H1 (cell line): Measurements from ENCODE around the gene RBMS1. TPM values are rescaled to one million over a fixed set of nuclear protein-coding genes. Genes with fewer than 3 reads are reported as not detected.

Experiments
- EP300 ChIP-seq, 2 experiments: IDR thresholded peaks; 1 replicate in 1 of 2; 2 replicates in 1 of 2; pipeline ENCODE4 v1.6.1; 2011 to 2012; ENCODE audit warnings: low read depth in 2 of 2, low read length in 2 of 2, mild to moderate bottlenecking in 2 of 2, borderline replicate concordance in 1 of 2, inconsistent platforms in 1 of 2, moderate library complexity in 1 of 2
- HDAC6 ChIP-seq: IDR thresholded peaks from one replicate; pipeline ENCODE4 v1.7.1; 2012; ENCODE audit warnings: low read depth, mild to moderate bottlenecking, inconsistent platforms, low read length, moderate library complexity
- KDM1A ChIP-seq: fragments of 200-600, 300-600 bp; sonication (generic); IDR thresholded peaks from 2 replicates; pipeline ENCODE4 v1.7.1; 2016; ENCODE audit warnings: mild to moderate bottlenecking, low read length, borderline replicate concordance
- NANOG ChIP-seq: IDR thresholded peaks from 2 replicates; pipeline ENCODE4 v1.6.1; 2011; ENCODE audit warnings: low read length, low read depth, mild to moderate bottlenecking, inconsistent platforms; ENCODE audit not compliant: insufficient read depth, poor library complexity, severe bottlenecking
- polyA plus RNA-seq, 7 experiments: library from polyadenylated mRNA; depleted of rRNA in 3 of 7; stranded (reverse) in 5 of 7; unstranded in 2 of 7; fragments of >200 nt in 5 of 7; fragments of 200-250 nt in 2 of 7; gene quantifications; 1 replicate in 5 of 7; 2 replicates in 1 of 7; 4 replicates in 1 of 7; pipeline versions ENCODE4 v1.2.1 to v1.2.3, GENCODE V29; 2011 to 2013; ENCODE audit warnings: missing spikeins in 2 of 7, mixed read lengths in 2 of 7
- total RNA-seq: library from RNA; stranded (reverse); fragmentation: NEBNext Ultra II Directional; extraction: Animal tissue kit (Norgen Biotek cat#: 25700); gene quantifications from 2 replicates; pipeline ENCODE4 v1.2.1, GENCODE V29; 2021

Gene RBMS1
- total and polyA plus RNA-seq, 2 of the 8 experiments (the other 6 are each of a cell fraction or from before 2014, with no cell fraction given): 53.7 to 60.0 TPM

GRCh38 chr2:160499865-160500264 is 6.3 kb upstream of the RBMS1 start (continued):
- TF ChIP-seq HDAC6 (no peak), EP300 (IDR thresholded peaks at IDR 0.05; ENCODE audit: borderline replicate concordance in 1 of 2, low read depth in 2 of 2, low read length in 2 of 2) (no peak), NANOG (no peak), KDM1A (no peak)
